Stimulated activated CD4-positive, alpha-beta T cell treated with anti-CD3 and anti-CD28 coated beads, Interleukin-4, amount 100 ng/mL, for 24 hours (primary cell): ENCODE data around the gene MAPK10.

Experiments used
- DNase-seq: peaks from one replicate; pipeline ENCODE4 v3.0.0-alpha.2; 2020

MAPK10 gene

DNA sequence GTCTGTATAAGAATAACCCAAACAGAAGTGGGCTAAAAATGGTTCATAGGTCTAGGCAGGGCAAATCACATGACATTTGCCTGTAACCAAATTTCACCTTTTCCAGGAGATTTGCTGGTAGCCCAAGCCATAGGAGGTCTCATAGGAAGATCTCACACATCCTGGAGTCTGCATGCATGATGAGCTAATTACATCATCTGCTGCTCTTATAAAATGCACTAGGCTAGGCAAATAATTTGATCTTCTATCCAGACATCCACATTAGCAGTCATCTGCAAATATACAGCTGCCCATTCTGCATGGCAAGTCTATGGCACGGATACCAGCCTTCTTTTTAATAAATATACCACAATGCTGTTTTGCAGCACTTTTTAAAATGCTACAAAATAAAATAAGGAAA, 87.2 kb downstream of the MAPK10 start:
- DNase-seq: no peak

DNA sequence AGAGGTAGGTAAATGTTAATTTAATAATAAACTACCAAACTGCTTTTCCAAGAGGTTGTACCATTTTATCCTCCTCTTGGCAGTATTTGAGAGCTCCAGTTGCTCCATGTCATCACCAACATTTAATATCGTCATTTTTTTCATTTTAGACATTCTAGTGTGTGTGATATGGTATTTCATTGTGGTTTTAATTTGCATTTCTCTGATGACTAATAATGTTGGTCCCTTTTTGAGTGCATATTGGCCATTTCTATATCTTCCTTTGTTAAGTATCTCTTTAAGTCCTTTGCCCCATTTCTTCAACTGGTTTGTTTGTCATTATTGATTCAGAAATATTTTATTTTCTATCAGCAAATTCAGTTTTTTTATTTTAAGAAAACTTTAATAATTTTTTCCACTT, 88.8 kb downstream of the MAPK10 start:
- DNase-seq: no peak

DNA sequence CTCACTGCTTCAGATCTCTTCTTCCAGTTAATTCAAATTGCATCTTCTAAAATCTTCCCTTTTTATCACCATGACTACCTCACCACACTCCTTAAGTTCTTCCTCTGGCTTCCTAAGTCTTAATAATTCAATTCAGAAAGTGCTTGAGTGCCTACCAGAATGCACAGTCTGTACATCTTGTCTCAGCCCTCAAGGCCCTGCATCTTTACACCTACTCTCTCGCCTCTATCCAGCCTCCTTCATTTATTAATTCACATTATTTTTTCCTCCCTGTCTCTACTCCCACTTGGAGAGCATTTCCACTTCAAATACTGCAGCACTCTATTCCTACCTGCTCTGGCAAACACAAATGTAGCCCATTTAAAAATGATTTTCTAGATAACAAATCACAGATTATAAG, 90.5 kb downstream of the MAPK10 start:
- DNase-seq: no peak

DNA sequence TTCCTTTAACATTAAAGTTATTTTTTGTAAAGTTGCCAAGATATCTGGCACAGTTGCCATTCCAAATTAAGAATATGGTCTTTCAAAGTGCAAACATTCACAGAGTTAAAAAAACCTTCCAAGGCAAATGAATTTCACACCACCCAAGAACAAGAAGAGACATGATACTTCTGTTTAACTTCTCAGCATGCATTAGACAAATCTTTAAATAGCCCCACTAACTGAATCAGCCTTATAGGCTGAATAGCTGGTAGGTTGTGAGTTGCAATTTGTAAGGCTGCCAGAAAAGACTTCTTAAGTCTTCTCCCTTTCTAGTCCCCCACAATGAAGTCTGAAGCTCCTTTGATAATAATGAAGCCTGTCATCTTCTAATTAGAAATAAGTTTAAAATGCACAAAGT, 95.6 kb downstream of the MAPK10 start:
- no peak for DNase-seq

DNA sequence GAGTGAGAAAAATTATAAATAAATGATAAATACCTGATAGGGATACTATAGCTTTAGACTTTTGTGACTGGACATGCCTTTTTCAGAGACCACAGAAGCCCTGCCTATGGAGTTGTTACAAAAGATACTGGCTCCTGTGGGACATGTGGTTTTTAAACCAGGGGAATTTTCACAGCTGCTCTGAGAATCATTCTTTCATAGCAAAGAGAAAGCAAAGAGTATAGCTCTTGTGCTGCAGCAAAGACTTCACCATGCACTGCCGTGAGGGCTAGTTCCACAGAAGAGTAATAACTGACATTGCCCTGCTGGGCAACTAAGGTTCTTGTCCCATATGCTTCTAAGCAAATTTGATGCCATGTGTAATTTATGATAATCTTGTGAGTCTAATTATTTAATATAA, 98.2 kb downstream of the MAPK10 start:
- no peak for DNase-seq

DNA sequence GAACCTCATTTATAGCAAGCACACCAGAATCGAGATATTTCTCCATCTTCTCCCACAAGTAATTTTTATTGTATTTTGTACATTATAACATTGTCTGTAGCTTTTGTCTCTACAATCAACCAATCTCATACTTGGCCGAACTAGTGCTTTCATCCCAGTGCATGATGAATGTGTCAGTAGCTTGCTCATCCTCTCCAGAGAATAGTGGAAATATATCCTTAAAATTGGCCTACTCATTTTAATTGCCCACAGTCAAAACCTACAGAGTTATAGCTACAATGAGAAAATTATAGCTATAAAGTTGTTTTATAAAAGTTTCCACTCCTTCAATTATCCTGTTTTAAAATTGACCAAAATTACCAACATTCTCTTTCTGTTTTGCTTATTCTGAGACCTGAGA, 103.8 kb downstream of the MAPK10 start:
- DNase-seq: no peak

DNA sequence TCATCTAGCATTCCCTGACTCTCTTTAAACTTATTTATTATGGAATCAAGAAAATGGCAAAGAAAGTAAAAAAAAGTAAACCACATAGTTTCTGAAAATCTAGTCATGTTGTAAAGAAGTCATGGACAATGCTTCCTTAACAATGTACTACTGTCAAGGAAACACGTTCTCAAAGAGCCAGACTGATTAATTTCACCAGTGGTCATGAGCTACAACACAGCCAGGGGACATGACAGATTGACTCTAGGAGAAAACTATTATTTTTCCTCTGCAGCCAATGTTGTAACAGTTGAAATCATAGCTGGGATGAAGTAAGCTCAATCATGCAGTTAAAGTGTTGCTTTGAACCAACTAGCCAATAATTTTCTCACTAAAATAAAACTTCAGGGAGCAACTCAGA, 109.2 kb downstream of the MAPK10 start:
- no peak for DNase-seq

DNA sequence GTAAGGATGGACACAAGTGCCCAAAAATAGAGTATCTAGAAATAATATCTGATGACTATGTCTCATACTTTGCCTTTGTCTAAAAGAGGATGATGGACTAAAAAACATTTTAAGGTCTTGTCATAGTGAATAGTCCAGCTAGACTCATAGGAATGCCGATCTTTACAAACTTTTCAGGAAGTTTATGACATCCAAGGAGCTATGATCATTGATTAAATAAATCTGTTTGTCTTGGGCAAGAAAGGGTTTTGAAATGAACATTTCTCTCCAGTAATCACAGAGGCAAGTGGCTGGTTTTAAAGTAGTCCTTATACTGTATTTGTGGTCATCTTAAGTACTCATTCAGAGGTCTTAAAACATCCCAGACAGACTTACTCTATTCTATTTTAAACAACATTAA, 109.8 kb downstream of the MAPK10 start:
- DNase-seq: no peak

DNA sequence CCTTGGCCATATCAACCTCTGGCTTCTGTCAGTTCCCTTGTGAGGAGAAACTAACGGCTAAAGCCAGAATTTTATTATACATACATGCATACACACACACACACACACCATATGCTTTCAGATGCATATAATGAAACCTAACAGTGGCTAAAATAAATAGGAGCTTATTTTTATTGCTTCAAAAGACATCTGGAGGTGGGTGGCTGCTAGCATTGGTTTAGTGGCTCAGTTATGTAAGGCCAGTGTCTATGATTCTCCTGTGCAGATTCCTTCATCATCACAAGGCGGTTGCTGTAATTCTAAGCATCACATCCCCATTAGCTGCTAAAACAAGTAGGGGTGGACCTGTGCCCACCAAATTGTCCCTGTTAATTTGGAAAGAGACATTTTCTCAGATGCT, 110.8 kb downstream of the MAPK10 start:
- DNase-seq: no peak

DNA sequence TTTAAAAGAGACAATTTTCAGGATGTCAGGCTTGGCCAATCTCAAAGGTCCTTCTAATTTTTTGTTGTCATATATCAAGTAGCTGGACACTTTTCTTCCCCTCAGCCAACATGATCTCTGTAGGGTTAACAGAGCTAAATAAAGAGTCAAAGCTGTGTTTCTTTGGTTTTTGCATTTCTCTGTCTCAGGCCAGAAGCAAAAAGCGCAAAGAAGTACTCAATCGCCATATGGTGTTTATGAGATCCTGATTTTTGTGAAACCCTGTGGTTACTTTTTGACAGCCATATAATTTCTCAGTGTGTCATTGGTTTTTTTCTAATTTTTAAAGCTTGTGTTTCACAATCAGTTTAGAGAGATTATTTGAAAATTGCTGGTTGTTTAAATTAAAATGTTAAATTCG, 111.9 kb downstream of the MAPK10 start:
- DNase-seq: no peak

DNA sequence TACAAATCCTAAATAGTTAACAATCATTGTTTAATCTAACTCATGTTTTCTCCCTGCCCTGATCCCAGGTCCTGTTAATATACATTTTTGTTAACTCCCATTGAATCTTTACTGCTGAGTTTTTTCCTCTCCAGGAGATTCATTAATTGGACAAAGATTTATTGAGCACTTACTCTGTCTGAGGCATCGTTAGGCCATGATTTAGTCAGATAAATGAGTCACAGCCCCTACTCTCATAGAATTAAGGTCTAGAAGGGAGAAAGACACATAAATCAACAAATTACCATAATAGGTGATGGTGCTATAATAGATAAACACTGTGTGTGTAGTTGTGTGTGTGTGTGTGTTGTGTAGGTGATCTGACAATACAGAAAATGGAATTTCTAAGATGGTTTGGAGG, 112.5 kb downstream of the MAPK10 start:
- DNase-seq: no peak

DNA sequence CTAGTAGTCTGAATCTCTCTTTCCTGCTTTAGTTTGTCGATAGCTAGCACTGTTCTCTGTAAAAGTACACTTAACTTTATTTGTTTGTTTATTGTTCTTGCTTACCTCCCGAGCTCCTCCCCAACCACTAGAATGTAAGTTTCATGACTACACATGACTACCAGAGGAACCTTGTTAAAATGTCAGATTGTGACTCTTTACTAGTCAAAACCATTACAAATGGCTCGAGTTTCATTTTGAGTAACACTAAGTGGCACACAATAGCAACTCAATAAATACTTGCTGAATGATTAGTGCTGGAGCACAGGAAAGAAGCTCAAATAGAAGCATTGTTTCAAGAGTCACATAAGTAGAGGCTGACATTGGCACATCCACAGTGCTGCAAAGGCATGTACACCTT, 116.1 kb downstream of the MAPK10 start:
- no peak for DNase-seq

DNA sequence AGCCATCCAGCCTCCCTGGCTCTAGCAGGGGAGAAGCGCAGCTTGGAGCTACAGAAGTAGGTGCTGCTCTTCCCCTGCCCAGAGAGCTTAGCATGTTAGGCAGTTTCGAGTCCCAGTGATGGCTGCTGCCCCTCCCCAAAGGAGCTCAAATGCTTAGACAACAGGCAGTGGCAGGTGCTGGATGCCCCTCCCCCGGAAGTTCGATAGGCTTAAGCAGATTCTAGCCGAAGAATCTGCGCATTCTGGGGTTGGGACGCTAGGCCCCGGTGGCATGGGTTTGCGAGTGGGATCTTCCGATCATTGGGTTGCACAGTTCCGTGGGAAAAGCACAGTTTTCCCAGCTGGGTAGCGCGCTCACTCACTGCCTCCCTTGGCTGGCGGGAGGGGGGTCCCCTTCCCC, 117.2 kb downstream of the MAPK10 start:
- DNase-seq: no peak

DNA sequence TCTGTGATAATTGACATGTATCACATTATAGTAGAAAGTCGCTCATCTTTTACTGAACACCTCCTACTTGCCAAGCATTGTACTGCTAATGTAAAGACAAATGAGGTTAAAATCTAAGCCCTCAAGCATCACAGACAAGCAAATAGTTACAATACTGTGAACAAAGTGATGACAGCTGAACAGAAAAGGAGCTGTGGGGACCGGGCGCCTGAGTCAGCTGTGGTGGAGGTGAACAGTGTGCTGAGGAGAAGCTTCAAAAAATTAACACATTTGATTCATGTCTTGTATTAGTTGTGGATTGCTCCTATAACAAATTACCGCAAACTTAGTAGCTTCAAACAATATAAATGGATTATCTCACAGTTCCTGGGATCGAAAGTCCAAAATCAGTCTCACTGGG, 124.3 kb downstream of the MAPK10 start:
- DNase-seq: no peak

DNA sequence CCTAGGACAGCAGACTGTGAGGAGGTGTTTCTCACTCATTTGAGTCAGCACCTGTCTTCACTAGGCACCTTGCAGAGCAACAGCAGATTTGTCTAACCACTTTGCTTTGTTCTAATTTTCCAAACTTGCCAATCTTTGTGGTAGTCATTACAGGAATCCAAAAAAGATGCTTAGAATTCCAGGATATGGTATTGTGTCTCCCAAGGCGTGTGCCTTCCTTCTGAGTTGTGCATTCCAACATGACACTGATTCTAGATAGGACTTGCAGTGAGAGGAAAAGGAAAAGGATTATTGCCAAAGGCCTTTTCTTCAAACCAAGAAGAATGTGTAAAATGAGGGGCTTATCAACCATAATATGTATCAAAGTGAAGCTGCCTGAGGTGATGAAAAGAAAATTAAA, 126.2 kb downstream of the MAPK10 start:
- DNase-seq: no peak

DNA sequence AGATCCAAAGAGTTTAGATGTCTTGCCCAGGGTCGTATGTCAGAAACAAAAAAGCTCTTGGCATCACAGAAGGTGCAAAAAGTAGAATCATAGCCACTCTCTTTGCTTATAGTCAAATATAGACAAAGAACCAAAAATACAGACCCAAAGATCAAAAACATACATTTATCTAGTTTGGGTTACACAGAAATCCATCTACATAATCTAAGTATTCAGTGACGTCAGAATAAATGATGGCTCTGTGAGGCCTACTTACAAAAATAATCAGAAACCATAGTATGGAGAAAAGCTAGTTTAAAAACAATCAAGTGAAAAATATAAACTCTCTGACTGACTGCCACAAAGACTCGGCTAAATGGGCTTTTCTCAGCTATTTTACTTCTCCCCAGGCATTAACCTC, 126.8 kb downstream of the MAPK10 start:
- DNase-seq: no peak

DNA sequence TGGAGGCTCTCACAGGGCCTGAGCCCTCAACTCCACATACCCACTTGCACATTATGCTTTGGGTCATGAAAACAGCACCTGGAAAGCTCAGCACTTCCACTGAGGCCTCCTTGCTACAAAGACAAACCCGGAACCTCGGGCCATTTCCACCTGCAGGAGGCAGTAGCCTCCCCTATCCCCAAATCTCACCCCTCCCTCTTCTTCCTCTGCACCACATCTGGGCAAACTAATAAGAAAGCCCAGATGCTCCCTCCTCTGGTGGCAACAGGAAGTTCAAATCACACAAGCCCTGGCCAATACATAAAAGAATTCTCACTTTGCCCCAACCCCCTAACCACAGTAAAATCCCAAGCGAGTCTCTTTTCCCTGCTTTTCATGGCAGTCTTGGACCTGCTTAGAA, 136.4 kb downstream of the MAPK10 start:
- no peak for DNase-seq

DNA sequence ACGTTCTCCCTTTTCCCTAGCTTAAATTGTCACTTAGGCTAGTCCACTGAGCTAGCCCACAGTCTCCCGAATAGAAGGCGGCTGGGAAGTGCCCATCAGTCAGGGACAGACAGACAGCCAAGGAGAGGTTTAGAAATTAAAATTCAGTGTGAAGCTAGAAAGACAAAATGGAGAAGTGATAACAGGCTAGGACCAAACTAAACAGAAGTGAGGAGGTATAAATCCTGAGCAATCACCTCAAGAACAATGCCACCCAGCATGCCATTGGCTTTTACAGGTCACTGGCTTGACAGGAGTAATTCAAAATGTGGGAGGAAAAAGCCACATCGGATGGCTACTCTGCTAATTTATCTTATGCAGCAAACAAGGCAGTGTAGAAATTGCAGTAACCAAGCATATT, 138.9 kb downstream of the MAPK10 start:
- no peak for DNase-seq

DNA sequence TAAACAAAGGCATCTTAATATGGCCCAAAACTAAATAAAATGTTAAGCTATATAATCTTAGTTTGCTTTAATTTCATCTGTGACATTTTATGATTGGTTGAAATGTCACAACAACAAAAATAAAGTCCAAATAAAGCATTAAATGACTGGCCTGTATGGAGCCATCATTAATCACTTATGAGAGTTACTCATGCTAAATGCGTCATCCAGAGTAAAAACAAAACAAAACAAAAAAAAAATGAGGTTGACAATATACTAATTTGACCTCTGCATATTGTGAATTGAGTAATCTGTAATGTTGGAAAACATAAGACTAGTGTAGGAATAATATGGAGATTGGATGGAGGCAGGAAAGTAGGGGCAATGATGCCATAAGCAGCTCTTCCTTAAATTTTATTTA, 139.7 kb downstream of the MAPK10 start:
- DNase-seq: no peak

DNA sequence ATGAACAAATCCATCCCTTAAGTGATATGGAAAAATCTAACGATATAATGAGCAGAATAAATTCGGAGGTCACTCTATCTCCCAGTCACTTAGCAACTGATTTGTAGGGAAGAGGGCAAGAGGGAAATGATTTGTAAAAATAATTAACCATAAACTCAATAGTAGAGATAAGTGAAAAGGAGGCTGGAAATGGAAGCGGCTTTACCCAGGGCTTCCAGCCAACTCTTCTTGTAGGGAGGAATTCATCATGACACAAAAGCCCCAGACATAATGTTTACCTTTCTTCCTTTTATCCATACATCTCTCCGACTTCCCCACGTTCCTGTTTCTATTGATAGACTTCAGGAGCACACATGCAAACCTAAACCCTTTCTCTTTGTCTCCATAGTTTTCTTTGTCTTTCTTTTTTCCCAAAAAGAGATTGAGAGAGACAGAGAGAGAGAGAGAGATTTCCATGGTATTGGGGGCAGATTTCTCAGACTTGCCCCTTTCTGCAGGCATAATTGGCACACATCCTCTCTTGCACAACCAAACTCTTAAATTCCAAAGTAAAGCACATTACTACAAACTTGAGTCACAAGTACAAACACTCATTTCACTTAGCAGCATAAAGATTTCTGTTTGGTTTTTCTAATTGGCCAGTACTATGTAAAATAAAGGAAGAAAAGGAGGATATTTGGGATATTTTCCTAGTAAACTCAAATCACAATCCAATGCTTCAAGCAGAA, 140.9 kb downstream of the MAPK10 start:
- DNase-seq: no peak

DNA sequence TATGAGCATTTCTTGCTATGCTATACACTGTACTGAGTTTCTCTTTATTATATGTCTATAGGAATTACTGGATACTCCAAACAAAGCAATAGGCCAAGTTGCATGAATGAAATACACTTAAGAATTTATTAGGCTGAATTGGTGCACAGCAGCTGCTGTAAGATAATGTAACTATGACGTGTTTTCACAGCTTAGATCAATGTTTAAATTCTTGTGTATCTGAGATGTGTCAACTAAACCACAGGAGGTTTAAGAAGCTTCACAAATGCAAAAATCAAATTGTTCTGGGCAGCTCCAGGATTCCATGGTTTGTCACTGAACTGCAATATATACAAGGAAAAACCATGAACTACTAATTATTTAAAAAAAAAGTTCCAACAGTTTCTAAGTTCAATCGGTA, 156.7 kb downstream of the MAPK10 start:
- no peak for DNase-seq

DNA sequence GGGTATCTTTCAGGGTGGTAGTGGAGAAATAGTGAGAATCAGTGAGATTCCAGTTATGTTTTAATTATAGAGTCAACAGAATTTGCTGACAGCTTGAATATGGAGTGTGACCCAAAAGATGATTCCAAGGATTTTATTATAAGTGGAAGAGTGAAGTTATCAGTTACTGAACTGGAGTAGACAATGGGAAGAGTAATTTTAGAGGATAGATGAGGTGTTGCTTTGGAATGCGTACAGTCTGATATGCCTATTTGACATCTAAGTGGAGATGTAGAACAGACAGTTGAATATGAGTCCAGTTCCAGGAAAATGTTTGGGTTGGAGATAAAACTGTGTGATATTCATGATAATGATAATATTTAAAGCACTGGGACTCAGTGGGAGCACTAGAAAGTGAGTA, 174.2 kb downstream of the MAPK10 start:
- no peak for DNase-seq

DNA sequence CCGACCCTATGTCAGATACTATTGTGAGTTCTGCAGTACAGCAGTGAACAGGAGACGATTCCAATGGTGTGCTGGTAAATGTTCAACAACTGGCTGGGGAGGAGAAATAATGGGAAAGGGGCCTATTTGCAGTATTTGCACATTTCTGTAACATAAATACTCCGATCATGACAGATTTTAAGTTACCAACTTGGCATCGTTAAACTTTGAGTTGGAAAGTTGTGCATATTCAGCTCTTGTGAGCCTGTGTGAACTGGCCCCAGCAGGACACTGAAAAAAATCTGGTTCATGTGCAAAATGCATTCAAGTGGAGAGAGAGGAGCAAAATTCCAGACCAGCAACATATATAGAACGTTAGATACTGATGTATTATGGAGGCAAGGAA, 175.0 kb downstream of the MAPK10 start:
- DNase-seq: no peak

DNA sequence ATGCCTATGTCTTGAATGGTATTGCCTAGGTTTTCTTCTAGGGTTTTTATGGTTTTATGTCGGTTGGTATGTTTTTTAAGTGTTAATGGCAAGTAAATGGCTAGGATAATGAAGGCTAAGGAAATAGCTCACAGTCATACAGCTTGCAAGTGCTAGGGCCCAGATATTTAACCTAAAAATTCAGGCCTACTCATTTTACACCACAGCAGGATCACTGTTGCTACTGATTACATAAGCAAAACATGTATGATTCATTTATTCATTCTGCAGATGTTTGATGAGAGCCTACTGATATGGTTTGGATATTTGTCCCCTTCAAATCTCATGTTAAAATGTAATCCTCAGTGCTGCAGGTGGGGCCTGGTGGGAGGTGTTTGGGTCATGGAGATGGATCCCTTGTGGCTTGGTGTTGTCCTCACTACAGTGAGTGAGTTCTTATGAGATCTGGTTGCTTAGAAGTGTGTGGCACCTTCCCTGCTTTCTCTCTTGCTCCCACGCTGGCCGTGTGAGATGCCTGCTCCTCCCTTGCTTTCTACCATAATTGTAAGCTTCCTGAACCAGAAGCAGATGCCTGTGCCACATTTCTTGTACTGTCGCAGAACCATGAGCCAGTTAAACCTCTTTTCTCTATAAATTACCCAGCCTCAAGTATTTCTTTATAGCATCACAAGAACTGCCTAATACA, 175.5 kb downstream of the MAPK10 start:
- no peak for DNase-seq

DNA sequence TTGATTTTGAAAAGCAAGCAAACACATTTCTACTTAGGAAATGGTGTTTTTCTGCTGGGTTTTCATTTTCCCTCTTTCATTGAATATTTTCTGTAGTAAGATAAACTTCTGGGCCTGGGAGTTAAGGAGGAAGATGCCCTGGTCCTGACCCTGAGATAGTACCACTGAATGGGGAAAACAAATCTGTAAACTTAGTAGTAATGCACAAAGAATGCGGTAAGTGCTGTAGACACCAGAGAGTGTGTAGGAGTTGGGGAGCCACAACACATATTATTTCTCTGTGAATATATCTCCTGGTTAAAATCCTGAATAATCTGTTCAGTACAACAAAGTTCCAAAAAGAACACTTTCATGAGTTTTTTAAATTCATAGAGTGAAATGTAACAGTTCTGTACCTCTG, 178.3 kb downstream of the MAPK10 start:
- no peak for DNase-seq
